Hematopoietic multipotent progenitor cell treated with erythropoietin and hydrocortisone succinate and interleukin-3 and kit ligand, for 6 days (in vitro differentiated cells): Measurements from ENCODE around the gene PTCH2.

ENCODE experiments used
- DNase-seq: peaks from one replicate; pipeline ENCODE4 v3.0.0-alpha.2; 2015

The PTCH2 gene

DNA sequence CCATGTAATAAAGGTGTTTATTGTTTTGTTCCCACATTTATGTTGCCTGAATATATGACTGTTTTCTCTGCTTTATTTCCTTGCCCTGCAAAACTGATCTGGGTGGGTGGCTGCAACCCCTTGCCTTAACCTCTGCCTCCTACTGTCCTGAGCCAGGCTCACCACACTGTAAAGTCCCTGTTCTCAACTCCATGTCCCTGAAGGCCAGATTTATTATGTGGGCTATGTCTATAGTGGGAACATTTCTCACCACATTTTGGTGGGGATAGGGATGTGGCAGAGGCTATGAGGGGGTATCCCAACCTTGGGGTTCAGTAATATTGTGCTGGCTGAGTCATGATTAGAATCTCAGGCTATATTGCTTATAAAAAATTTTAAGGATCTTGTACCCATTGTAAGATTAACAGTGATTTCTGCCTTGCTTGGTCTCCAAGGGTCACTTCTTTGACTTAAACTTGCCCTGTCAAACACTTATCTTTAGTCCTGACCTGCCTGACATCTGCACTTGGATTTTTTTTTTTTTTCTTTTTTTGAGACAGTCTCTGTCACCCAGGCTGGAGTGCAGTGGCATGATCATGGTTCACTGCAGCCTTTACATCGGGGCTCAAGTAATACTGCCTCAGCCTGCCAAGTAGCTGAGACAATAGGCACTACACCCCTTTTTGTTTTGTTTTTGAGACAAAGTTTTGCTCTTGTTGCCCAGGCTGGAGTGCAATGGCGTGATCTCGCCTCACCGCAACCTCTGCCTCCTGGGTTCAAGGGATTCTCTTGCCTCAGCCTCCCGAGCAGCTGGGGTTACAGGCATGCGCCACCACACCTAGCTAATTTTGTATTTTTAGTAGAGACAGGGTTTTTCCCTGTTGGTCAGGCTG is 64.1 kb downstream of the PTCH2 start:
- no peak for DNase-seq

DNA sequence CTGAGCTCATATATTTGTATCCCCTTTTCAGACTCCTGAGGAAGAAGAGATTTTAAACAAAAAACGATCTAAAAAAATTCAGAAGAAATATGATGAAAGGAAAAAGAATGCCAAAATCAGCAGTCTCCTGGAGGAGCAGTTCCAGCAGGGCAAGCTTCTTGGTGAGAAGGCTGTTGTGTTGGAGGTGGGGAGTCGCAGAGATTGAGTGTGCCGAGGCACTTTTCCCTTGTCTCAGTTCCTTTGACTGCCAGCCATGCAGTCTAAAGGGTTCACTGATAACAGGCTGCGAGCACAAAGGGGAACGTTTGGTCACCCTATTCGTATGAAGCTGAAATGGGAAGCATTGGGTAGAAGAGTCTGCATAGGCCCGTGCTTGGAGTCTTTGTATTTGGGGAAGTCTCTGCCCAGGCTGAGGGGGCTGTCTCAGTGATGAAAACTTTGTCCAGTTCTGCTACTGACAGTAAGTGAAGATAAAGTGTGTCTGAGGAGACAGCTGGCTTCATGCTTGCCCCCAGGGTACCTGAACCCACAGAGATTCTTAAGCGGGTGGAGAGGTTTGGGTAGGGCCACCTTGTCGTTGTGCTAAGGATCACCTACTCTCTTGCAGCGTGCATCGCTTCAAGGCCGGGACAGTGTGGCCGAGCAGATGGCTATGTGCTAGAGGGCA is 65.0 kb downstream of the PTCH2 start:
- DNase-seq = no peak

DNA sequence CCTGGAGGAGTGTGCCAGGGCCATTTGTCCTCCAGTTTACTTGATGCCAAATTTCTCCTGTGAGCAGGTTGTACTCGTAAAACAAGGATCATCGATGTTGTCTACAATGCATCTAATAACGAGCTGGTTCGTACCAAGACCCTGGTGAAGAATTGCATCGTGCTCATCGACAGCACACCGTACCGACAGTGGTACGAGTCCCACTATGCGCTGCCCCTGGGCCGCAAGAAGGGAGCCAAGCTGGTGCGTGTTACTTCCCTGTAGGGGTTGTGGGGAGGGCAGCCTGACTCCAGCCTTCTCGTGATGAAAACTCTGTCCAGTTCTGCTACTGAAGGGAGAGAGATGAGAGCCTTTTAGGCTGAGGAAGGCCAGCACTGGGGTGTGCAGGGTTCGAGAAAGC is 65.5 kb downstream of the PTCH2 start:
- no peak for DNase-seq

DNA sequence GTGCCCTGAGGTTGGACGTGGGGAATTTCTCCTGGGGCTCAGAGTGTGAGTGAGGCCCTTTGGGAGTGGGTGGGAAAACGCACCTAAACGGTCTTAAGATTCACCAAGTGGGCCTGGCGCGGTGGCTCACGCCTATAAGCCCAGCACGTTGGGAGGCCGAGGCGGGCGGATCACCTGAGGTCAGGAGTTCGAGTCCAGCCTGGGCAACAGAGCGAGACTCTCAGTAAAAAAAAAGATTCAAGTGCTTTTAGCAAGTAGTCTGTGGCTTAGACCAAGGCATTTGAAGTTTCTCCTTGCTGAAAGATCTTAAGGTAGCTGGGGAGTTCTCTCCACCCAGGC is 66.4 kb downstream of the PTCH2 start:
- no peak for DNase-seq

GRCh38 chr1:44775930-44776729 is 66.9 kb downstream of the PTCH2 start:
- peak; percentile 48 for DNase-seq

- peak; percentile 99 for DNase-seq
These were observed 67.7 kb downstream of the PTCH2 start, which contains the start of gene RPS8 for GRCh38 chr1:44775078-44775929. Gene RPS8 (plus strand): TSS chr1:44775540. CDS start chr1:44775597, 57 bp downstream.
